AG09309 (cell line): Measurements from ENCODE around the gene NTS.

Experiments
- DNase-seq: peaks from one replicate; pipeline ENCODE4 v3.0.0-alpha.2; 2010; ENCODE audit warnings: low read depth
- H3K4me3 ChIP-seq: 2 replicates; pipeline ENCODE4 v1.5.1; 2011; ENCODE audit warnings: mild to moderate bottlenecking, low read depth, low read length, moderate library complexity; ENCODE audit not compliant: control insufficient read depth
- CTCF ChIP-seq: IDR thresholded peaks from 2 replicates; pipeline ENCODE4 v1.5.1; 2011; ENCODE audit warnings: mild to moderate bottlenecking, low read depth, low read length, inconsistent platforms; ENCODE audit not compliant: insufficient read depth, control insufficient read depth; ENCODE audit errors: missing control alignments

The NTS gene

DNA sequence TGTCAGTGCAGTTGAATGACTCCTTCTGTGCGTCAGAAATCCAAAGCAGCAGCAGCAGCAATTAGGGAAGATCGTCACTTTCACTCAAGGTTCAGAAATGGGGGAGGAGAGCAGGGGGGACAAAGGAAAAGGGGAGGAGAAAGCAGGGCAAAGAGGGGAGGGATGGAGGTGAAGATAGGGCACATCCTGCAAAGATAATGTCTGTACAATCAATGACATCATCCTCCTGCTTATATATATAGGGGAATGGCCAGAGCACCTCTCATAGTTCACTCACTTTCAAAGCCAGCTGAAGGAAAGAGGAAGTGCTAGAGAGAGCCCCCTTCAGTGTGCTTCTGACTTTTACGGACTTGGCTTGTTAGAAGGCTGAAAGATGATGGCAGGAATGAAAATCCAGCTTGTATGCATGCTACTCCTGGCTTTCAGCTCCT is at the start of gene NTS:
NTS (plus strand) TSS at position 265 of the 431 bp plus-strand sequence; CDS start at position 374, 109 bp downstream.
- no peak within 1 kb of the TSS for H3K4me3 ChIP-seq
- no peak for TF ChIP-seq CTCF
- no peak for DNase-seq

DNA sequence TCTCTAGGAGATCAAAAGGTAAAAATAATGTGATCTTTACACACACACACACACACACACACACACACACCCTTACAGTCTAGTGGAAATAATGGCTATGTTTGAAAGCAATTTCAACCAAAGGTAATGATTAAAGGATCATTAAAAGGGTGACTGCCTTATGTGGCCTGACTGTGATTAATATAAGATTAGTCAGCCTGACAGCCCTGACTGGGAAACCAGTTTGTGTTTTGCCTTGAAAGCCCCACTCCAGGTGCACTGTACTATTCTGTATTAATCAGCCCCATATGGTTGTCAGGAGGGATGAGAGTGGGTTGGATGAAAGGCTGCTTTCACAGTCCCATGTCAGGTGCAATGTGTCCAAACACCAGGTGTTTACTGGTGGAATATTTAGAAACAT is 48.3 kb upstream of the NTS start:
- DNase-seq = no peak
- TF ChIP-seq CTCF = no peak
- H3K4me3 ChIP-seq = no peak overlapping the region

GRCh38 chr12:85828576-85828975 is 45.5 kb upstream of the NTS start:
- no peak overlapping the region for H3K4me3 ChIP-seq
- TF ChIP-seq CTCF = no peak
- DNase-seq = no peak

DNA sequence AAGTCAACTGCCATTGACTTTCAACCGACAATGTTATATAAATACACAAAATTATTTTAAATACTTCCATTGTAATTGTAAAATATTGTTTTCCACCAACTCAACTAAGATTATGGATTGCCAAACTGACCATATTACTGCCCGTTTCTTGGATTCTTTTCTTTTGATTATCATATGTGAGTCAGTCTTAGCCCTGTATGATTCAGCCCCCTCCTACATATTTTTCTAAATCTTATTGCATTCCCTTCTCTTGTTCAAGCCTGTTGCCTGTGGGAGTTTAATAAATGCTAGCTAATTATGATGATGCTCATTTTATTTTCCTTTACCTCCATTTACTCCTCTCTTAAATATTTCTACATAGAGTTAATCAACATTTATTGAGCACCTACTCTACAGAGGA is 44.7 kb upstream of the NTS start:
- DNase-seq = no peak
- no peak overlapping the region for H3K4me3 ChIP-seq
- TF ChIP-seq CTCF = no peak

DNA sequence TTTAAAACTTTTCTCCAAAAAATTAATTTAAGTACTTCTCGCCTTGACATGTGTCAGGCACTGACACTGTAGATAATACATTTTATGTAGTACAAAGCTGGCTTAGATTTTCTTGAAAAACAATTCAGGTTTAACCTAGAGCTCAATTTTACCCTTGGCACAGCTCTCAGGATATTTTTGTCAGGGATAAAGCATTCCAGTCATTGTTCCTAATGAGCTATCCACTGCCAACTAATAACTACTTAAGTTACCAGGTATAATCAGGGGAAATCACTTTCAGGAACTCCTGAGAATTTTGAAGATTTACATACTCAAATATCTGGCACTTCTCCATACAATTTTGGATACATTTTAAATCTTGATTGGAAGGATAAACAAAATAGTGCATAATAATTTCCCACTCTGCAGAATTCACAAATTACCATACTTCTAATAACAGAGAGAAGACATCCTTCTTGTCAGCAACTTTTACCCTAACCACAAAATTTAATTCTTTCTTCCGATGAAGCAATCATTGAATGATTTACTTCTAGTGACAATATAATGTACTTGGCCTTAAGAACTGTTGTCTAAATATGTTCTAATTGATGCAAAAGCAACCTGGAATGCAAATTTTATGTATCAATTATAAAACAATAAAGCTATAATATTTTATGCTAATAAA is 42.6 kb upstream of the NTS start:
- no peak for TF ChIP-seq CTCF
- H3K4me3 ChIP-seq = no peak overlapping the region
- DNase-seq = no peak

GRCh38 chr12:85833579-85833978 is 40.5 kb upstream of the NTS start:
- no peak overlapping the region for H3K4me3 ChIP-seq
- no peak for TF ChIP-seq CTCF

More at GRCh38 chr12:85833579-85833978, 40.5 kb upstream of the NTS start:
- no peak for DNase-seq
